Measurements from ENCODE around the gene ZNF862.

DNA sequence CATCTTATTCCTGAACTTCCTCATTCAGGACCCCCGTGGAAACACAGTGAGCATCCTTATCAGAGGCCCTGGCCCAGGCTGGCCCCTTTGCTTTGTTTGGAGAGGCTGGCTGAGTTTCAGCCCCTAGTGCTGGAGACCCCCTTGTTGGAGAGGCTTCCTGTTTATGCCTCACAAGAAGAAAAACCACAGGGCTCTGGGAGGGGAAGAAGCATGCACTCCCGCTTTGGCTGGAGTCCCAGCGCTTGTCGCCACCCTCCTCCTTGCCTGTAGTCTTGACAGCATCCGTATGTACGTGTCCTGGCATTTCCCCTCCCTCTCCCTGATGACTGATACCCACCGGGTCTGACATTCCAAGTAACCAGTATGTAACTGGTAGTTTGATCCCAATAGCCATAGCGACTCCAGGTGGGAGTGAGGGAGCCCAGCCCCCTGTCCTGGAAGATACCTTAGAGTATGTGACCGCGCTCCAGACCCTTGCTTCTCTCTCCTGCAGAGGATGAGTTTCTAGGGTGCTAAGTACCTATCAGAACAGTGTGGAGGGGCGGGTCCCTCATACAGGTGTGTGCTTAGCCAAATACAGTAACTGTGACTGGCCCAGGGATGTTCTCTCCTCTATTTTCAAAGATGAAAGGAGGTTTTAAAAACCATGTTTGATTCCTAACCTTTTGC lies 28.7 kb downstream of the ZNF862 start:
- TF ChIP-seq POLR2A (IDR thresholded peaks at IDR 0.05) (no peak), CTCF (IDR thresholded peaks at IDR 0.05) (no peak), POLR2AphosphoS5 (IDR thresholded peaks at IDR 0.05) (no peak), EP300 (IDR thresholded peaks at IDR 0.05) (no peak)

Data from gastroesophageal sphincter (tissue), 3 donors.